DOHH2 (cell line): ENCODE data around the gene IMPG2.

Experiments used
- H3F3A ChIP-seq: fragments of 200-600 bp; sonication (generic), shearing (Covaris generic); 2 replicates; pipeline ENCODE4 v1.6.0; 2016; ENCODE audit warnings: antibody characterized with exemption, mild to moderate bottlenecking; ENCODE audit not compliant: control insufficient read depth, insufficient read depth
- H3K27ac ChIP-seq: fragments of 200-600 bp; sonication (generic); 2 replicates; pipeline ENCODE4 v1.5.1; 2014; ENCODE audit warnings: low read depth, mild to moderate bottlenecking, low read length, moderate library complexity
- H3K27me3 ChIP-seq: fragments of 200-600 bp; sonication (generic); 2 replicates; pipeline ENCODE4 v1.6.1; 2014; ENCODE audit warnings: mild to moderate bottlenecking, low read length, mixed read lengths; ENCODE audit not compliant: control insufficient read depth
- H3K36me3 ChIP-seq: fragments of 200-600 bp; sonication (generic); 2 replicates; pipeline ENCODE4 v1.6.1; 2014; ENCODE audit warnings: mild to moderate bottlenecking, low read length, moderate library complexity, mixed read lengths; ENCODE audit not compliant: control insufficient read depth
- H3K4me1 ChIP-seq: fragments of 200-600 bp; sonication (generic); 2 replicates; pipeline ENCODE4 v1.6.1; 2014; ENCODE audit warnings: mild to moderate bottlenecking, low read length, mixed read lengths; ENCODE audit not compliant: control insufficient read depth
- H3K4me2 ChIP-seq: fragments of 200-600 bp; sonication (generic); 2 replicates; pipeline ENCODE4 v1.6.0; 2014; ENCODE audit warnings: mild to moderate bottlenecking, low read length, moderate library complexity
- H3K4me3 ChIP-seq: fragments of 200-600 bp; sonication (generic); 2 replicates; pipeline ENCODE4 v1.5.1; 2014; ENCODE audit warnings: mild to moderate bottlenecking, low read length, mixed read lengths
- H3K79me2 ChIP-seq: fragments of 200-600 bp; sonication (generic); 2 replicates; pipeline ENCODE4 v1.6.1; 2014; ENCODE audit warnings: mild to moderate bottlenecking, low read length, mixed read lengths; ENCODE audit not compliant: control insufficient read depth
- H3K9me2 ChIP-seq: fragments of 200-600 bp; sonication (generic); replicated peaks from 2 replicates; pipeline ENCODE4 v1.6.1; 2014; ENCODE audit warnings: mild to moderate bottlenecking, low read length, mixed read lengths; ENCODE audit not compliant: control insufficient read depth
- H3K9me3 ChIP-seq: fragments of 200-600 bp; sonication (generic); 2 replicates; pipeline ENCODE4 v1.6.1; 2014; ENCODE audit warnings: antibody characterized with exemption, low read length, mixed read lengths; ENCODE audit not compliant: control insufficient read depth, insufficient read depth
- H4K20me1 ChIP-seq: fragments of 200-600 bp; sonication (generic); 2 replicates; pipeline ENCODE4 v1.6.0; 2014; ENCODE audit warnings: low read depth, mild to moderate bottlenecking, antibody characterized with exemption, low read length, moderate library complexity; ENCODE audit not compliant: control insufficient read depth, insufficient read depth
- CTCF ChIP-seq: fragments of 200-600 bp; sonication (generic); IDR thresholded peaks from one replicate; pipeline ENCODE4 v1.5.1; 2014; ENCODE audit warnings: antibody characterized with exemption, mild to moderate bottlenecking, low read depth, low read length; ENCODE audit not compliant: poor library complexity, severe bottlenecking
- EZH2phosphoT487 ChIP-seq: fragments of 200-600 bp; sonication (generic); IDR thresholded peaks from 2 replicates; pipeline ENCODE4 v1.6.1; 2017; ENCODE audit warnings: borderline replicate concordance, mild to moderate bottlenecking, antibody characterized with exemption, low read length, moderate library complexity, mixed read lengths

IMPG2 gene

GRCh38 chr3:101292027-101292426 is 28.3 kb downstream of the IMPG2 start:
- TF ChIP-seq CTCF (no peak), EZH2phosphoT487 (no peak)
- Histone ChIP-seq H3K4me1 (no peaks in the 10 kb centered on the region), H4K20me1 (no peaks in the 10 kb centered on the region), H3K27ac (no peak overlapping the region), H3K27me3 (no peaks in the 10 kb centered on the region), H3K79me2 (no peaks in the 10 kb centered on the region), H3K4me3 (no peak overlapping the region), H3K9me2 (no peaks in the 10 kb centered on the region), H3K36me3 (no peaks in the 10 kb centered on the region), H3F3A (no peaks in the 10 kb centered on the region), H3K4me2 (no peak overlapping the region), H3K9me3 (no peaks in the 10 kb centered on the region)

- H3F3A ChIP-seq, result no peaks in the 10 kb centered on the region
- no peak overlapping the region for H3K4me2 ChIP-seq
- H3K4me3 ChIP-seq, result no peak overlapping the region
- no peaks in the 10 kb centered on the region for H3K9me3 ChIP-seq
- no peaks in the 10 kb centered on the region for H3K9me2 ChIP-seq
- H3K79me2 ChIP-seq, result no peaks in the 10 kb centered on the region
- TF ChIP-seq CTCF (no peak), EZH2phosphoT487 (no peak)
- no peaks in the 10 kb centered on the region for H3K4me1 ChIP-seq
- no peaks in the 10 kb centered on the region for H3K36me3 ChIP-seq
- H4K20me1 ChIP-seq, result no peaks in the 10 kb centered on the region
- no peaks in the 10 kb centered on the region for H3K27me3 ChIP-seq
- H3K27ac ChIP-seq, result no peak overlapping the region
Observed at GRCh38 chr3:101288294-101288693, 32.1 kb downstream of the IMPG2 start.

- H3K27ac ChIP-seq, result no peak overlapping the region
- H3K4me2 ChIP-seq, result no peak overlapping the region
Observed at GRCh38 chr3:101284757-101285156, 35.6 kb downstream of the IMPG2 start.

More at GRCh38 chr3:101284757-101285156, 35.6 kb downstream of the IMPG2 start:
- Histone ChIP-seq H3K9me3 (no peaks in the 10 kb centered on the region), H3K27me3 (no peaks in the 10 kb centered on the region), H3K9me2 (no peaks in the 10 kb centered on the region), H4K20me1 (no peaks in the 10 kb centered on the region), H3K36me3 (no peaks in the 10 kb centered on the region), H3K4me1 (no peaks in the 10 kb centered on the region), H3K4me3 (no peak overlapping the region), H3K79me2 (no peaks in the 10 kb centered on the region), H3F3A (no peaks in the 10 kb centered on the region)
- no peak for TF ChIP-seq CTCF
- no peak for TF ChIP-seq EZH2phosphoT487
